ENCODE data around the gene LAMA2. TPM values are rescaled to one million over a fixed set of nuclear protein-coding genes. Genes with fewer than 3 reads are reported as not detected.

Gene LAMA2
- total and polyA plus RNA-seq, 2 of the 13 experiments (the other 11 are each of a cell fraction or from before 2014, with no cell fraction given) = 0.11 to 0.28 TPM

DNA sequence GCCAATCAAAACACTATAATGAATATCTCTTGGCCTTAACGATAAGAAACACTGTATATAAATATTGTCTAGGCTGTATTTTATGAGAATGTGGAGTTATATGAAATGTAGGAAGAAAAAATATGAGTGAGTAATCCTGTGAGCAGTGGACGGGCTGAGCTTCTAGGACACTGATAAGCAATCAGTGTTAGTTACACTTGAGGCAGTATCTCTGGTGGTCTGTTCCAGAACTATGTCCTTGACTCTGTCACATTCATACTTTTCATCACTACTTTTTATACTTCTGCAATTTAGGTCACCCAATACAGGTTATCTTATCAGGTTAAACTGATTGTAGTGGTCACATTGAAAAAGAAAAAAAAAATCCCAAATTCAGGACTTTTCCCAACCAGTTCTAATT lies 360.4 kb downstream of the LAMA2 start:
- Histone ChIP-seq H3K9me3 (ENCODE audit: low read length) (no peaks in the 10 kb centered on the region), H3K27me3 (ENCODE audit: control insufficient read depth in 1 of 2, insufficient read depth in 2 of 2, low read length in 2 of 2) (no peaks in the 10 kb centered on the region), H2AFZ (ENCODE audit: low read length) (no peak overlapping the region), H3K4me3 (replicated peaks in 1 of 3; ENCODE audit: insufficient read depth in 1 of 3, low read depth in 2 of 3, low read length in 3 of 3) (no peak overlapping the region), H3K79me2 (ENCODE audit: insufficient read depth, low read length) (no peaks in the 10 kb centered on the region), H4K20me1 (ENCODE audit: insufficient read depth, low read length) (no peaks in the 10 kb centered on the region), H3K36me3 (replicated peaks in 1 of 2; ENCODE audit: control insufficient read depth in 1 of 2, insufficient read depth in 2 of 2, low read length in 2 of 2) (no peaks in the 10 kb centered on the region), H3K4me2 (ENCODE audit: low read depth, low read length) (no peak overlapping the region), H3K9ac (ENCODE audit: insufficient read depth, low read depth, low read length) (no peak overlapping the region), H3K27ac (ENCODE audit: extremely low read length, insufficient read depth, low read length) (no peak overlapping the region), H3K4me1 (ENCODE audit: insufficient read depth, low read length) (no peaks in the 10 kb centered on the region)
- no peak for DNase-seq (ENCODE audit: low spot score)
- ChIA-PET CTCF (ENCODE audit: low intra/inter-chr PET ratio, low total read pairs) (no interaction called here), POLR2A (no interaction called here)
- in situ Hi-C loops (cut with HindIII; ENCODE audit: extremely low pct_ligation_motif_present, low pct_unique_long_range_greater_than_20kb) (loop anchor here (10.0 kb wide), 1 partner anchor 439 kb away; no protein-coding TSS in a partner anchor), intact Hi-C loops (cut with micrococcal nuclease; ENCODE audit: unreplicated experiment) (no loop called here)
- no TSS peak for BruUV-seq (replicated peaks)
- TF ChIP-seq, protein P1, sequence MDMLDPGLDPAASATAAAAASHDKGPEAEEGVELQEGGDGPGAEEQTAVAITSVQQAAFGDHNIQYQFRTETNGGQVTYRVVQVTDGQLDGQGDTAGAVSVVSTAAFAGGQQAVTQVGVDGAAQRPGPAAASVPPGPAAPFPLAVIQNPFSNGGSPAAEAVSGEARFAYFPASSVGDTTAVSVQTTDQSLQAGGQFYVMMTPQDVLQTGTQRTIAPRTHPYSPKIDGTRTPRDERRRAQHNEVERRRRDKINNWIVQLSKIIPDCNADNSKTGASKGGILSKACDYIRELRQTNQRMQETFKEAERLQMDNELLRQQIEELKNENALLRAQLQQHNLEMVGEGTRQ (IDR thresholded peaks at IDR 0.05; ENCODE audit: low read depth, low read length) = no peak
- TF ChIP-seq, protein P1 (CRISPR knock-in tag; IDR thresholded peaks at IDR 0.05; ENCODE audit: borderline replicate concordance) = no peak
- no peak for TF ChIP-seq ZNF138 (CRISPR knock-in tag; IDR thresholded peaks at IDR 0.05; ENCODE audit: low read depth)
- TF ChIP-seq ZKSCAN5 (CRISPR knock-in tag; IDR thresholded peaks at IDR 0.05) = no peak
- TF ChIP-seq ZNF614 (CRISPR knock-in tag; IDR thresholded peaks at IDR 0.05; ENCODE audit: borderline replicate concordance) = no peak
- TF ChIP-seq HOXD1 (CRISPR knock-in tag; IDR thresholded peaks at IDR 0.05) = no peak
- TF ChIP-seq, protein P2, sequence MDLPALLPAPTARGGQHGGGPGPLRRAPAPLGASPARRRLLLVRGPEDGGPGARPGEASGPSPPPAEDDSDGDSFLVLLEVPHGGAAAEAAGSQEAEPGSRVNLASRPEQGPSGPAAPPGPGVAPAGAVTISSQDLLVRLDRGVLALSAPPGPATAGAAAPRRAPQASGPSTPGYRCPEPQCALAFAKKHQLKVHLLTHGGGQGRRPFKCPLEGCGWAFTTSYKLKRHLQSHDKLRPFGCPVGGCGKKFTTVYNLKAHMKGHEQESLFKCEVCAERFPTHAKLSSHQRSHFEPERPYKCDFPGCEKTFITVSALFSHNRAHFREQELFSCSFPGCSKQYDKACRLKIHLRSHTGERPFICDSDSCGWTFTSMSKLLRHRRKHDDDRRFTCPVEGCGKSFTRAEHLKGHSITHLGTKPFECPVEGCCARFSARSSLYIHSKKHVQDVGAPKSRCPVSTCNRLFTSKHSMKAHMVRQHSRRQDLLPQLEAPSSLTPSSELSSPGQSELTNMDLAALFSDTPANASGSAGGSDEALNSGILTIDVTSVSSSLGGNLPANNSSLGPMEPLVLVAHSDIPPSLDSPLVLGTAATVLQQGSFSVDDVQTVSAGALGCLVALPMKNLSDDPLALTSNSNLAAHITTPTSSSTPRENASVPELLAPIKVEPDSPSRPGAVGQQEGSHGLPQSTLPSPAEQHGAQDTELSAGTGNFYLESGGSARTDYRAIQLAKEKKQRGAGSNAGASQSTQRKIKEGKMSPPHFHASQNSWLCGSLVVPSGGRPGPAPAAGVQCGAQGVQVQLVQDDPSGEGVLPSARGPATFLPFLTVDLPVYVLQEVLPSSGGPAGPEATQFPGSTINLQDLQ (CRISPR knock-in tag; IDR thresholded peaks at IDR 0.05) = no peak
- no peak for TF ChIP-seq ZSCAN22 (CRISPR knock-in tag; IDR thresholded peaks at IDR 0.05)
- TF ChIP-seq ZKSCAN8 (CRISPR knock-in tag; IDR thresholded peaks at IDR 0.05; ENCODE audit: borderline replicate concordance) = no peak
- no peak for TF ChIP-seq ATAD3A (CRISPR knock-in tag; IDR thresholded peaks at IDR 0.05)
- no peak for TF ChIP-seq ZNF605 (CRISPR knock-in tag; IDR thresholded peaks at IDR 0.05)
- no peak for TF ChIP-seq CEBPB (IDR thresholded peaks at IDR 0.05; ENCODE audit: borderline replicate concordance, low read depth, low read length)
- TF ChIP-seq, protein P3, sequence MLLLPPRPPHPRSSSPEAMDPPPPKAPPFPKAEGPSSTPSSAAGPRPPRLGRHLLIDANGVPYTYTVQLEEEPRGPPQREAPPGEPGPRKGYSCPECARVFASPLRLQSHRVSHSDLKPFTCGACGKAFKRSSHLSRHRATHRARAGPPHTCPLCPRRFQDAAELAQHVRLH (CRISPR knock-in tag; IDR thresholded peaks at IDR 0.05; ENCODE audit: borderline replicate concordance, low read depth) = no peak
- no peak for TF ChIP-seq KLF12 (CRISPR knock-in tag; IDR thresholded peaks at IDR 0.05; ENCODE audit: borderline replicate concordance)
- no peak for TF ChIP-seq FOXK1 (CRISPR knock-in tag; IDR thresholded peaks at IDR 0.05; ENCODE audit: borderline replicate concordance, low read depth)
- TF ChIP-seq ZMAT3 (CRISPR knock-in tag; conservative IDR thresholded peaks at IDR 0.05) = no peak
- no peak for TF ChIP-seq ZNF782 (CRISPR knock-in tag; IDR thresholded peaks at IDR 0.05; ENCODE audit: borderline replicate concordance)
- no peak for TF ChIP-seq HNRNPUL1 (IDR thresholded peaks at IDR 0.05; ENCODE audit: low read depth, low read length)
- TF ChIP-seq SOX6 (IDR thresholded peaks at IDR 0.05) = no peak
- no peak for TF ChIP-seq SOX6 (CRISPR knock-in tag; IDR thresholded peaks at IDR 0.05)
- TF ChIP-seq ZNF839 (CRISPR knock-in tag; IDR thresholded peaks at IDR 0.05; ENCODE audit: borderline replicate concordance) = no peak
- no peak for FAIRE-seq
- 2% methylated on average over 2 of the region's 2 CpGs for WGBS (ENCODE audit: low lambda C conversion rate)
- no peak for ATAC-seq

Measured in HepG2 (cell line).